Astrocyte of the cerebellum (primary cell): ENCODE measurements around the gene CHST5.

Experiments used
- DNase-seq: peaks from one replicate; pipeline ENCODE4 v3.0.0-alpha.2; 2011; ENCODE audit warnings: low read depth
- H3K4me3 ChIP-seq: 2 replicates; pipeline ENCODE4 v1.5.1; 2011; ENCODE audit warnings: mild to moderate bottlenecking, low read depth, low read length, moderate library complexity
- in situ Hi-C: cut with HindIII; loops from 2 replicates; pipeline ENCODE4 v1.10.0; 2017; ENCODE audit warnings: low sequenced_read_pairs
- TF ChIP-seq, protein P1 (sequence below): IDR thresholded peaks from 2 replicates; pipeline ENCODE4 v1.5.1; 2012; ENCODE audit warnings: low read length, low read depth, moderate library complexity, mild to moderate bottlenecking; ENCODE audit errors: missing control alignments

Gene CHST5

DNA sequence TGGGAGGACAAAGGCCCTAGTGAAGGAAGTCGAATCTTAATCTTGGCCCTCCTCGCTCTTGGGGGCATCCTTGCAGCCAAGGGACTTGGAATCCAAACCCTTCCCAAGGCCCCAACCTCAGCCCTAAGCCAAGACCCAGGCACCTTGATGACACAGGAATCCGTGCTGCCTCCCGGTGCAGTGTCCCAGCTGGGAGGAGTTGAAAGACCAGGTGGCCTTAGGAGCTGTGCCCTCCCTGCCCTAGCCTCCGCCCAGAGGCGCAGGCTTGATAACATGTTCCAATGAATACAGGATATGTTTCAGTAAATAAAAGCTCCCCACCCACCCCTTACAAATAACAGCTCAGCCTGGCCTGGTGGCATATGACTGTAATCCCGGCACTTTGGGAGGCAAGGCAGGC is at the start of gene CHST5:
Gene CHST5 (minus strand): TSS at position 208 of the 400 bp plus-strand sequence. CDS start 5,724 bp downstream, outside the sequence.
- no peak within 1 kb of the TSS for H3K4me3 ChIP-seq
- TF ChIP-seq, protein P1, sequence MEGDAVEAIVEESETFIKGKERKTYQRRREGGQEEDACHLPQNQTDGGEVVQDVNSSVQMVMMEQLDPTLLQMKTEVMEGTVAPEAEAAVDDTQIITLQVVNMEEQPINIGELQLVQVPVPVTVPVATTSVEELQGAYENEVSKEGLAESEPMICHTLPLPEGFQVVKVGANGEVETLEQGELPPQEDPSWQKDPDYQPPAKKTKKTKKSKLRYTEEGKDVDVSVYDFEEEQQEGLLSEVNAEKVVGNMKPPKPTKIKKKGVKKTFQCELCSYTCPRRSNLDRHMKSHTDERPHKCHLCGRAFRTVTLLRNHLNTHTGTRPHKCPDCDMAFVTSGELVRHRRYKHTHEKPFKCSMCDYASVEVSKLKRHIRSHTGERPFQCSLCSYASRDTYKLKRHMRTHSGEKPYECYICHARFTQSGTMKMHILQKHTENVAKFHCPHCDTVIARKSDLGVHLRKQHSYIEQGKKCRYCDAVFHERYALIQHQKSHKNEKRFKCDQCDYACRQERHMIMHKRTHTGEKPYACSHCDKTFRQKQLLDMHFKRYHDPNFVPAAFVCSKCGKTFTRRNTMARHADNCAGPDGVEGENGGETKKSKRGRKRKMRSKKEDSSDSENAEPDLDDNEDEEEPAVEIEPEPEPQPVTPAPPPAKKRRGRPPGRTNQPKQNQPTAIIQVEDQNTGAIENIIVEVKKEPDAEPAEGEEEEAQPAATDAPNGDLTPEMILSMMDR: no peak
- in situ Hi-C loops: no loop called here

DNA sequence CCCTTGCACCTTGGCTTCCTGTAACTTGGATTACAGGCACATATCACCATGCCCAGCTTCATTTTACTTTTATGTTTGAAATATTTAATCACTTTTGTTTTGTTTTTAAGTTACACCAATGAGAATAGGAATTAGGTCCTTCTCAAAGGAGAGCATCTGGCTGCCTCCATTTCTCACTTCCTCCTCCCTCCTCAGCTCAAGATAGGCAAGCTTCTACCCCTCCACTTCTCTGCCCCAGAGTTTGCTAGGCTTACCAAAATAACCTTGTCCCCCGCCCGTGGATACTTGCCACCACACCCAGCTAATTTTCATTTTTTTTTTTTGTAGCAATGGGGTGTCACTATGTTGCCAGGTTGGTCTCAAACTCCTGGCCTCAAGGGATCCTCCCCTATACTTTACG is 48.2 kb upstream of the CHST5 start:
- in situ Hi-C loops: no loop called here
- no peak overlapping the region for H3K4me3 ChIP-seq
- TF ChIP-seq, protein P1: no peak
- no peak for DNase-seq

More for the DNA sequence above, at the start of gene CHST5:
- DNase-seq: no peak

DNA sequence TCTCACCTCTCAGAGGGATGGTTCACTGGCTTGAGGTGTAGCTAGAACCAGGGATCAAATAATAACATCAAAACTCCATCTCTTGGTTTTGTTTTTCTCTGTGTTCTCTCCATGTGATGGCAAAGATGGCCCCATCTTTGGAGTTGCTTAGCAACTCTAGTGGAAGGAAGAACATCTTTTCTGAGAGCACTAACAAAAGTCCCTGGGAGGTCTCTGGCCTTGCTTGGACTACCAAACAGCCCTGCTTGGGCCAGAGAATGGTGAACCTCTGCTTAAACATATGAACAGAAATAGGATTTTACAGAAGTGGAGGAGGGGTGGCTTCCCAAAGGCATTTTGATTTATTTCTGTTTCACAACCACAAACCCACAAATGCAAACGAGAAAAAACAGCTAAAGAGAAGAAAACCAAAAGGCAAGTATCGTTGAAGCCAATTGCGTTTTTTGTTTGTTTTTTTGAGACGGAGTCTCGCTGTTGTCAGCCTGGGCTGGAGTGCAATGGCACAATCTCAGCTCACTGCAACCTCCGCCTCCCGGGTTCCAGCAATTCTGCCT is 43.5 kb upstream of the CHST5 start:
- DNase-seq: no peak
- no peak overlapping the region for H3K4me3 ChIP-seq
- TF ChIP-seq, protein P1: no peak
- in situ Hi-C loops: no loop called here

DNA sequence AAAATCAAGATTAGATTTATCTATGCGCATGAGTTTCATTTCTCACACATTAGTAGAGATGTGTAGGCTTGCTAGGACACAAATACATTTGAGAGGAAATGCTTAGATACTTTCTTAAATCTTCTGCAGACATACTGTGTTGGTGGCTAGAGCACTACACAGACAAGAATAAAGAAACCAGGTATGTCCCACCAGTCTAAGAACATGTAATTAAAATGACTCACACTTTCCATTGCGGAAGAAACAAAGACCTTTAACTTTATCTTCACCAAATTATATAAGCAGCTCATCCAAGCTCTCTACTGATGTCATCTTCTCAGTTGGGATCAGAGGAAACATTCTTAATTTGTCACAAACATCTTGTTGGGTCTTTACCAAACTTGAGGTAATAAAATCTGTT is 42.8 kb upstream of the CHST5 start:
- in situ Hi-C loops: no loop called here
- no peak overlapping the region for H3K4me3 ChIP-seq

DNA sequence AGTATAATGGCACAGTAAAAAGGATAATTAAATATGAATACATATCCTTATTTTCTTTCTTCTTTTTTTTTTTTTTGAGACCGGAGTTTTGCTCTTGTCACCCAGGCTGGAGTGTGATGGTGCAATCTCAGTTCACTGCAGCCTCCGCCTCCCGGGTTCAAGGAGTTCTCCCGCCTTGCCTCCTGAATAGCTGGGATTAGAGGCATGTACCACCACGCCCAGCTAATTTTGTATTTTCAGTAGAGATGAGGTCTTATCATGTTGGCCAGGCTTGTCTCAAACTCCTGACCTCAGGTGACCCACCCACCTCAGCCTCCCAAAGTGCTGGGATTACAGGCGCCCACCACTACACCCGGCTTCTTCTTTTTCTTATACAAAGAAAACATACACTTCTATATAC is 42.3 kb upstream of the CHST5 start:
- TF ChIP-seq, protein P1: no peak
- no peak overlapping the region for H3K4me3 ChIP-seq
- in situ Hi-C loops: no loop called here
- no peak for DNase-seq

More for the DNA sequence above, 42.8 kb upstream of the CHST5 start:
- no peak for DNase-seq
- TF ChIP-seq, protein P1: no peak

DNA sequence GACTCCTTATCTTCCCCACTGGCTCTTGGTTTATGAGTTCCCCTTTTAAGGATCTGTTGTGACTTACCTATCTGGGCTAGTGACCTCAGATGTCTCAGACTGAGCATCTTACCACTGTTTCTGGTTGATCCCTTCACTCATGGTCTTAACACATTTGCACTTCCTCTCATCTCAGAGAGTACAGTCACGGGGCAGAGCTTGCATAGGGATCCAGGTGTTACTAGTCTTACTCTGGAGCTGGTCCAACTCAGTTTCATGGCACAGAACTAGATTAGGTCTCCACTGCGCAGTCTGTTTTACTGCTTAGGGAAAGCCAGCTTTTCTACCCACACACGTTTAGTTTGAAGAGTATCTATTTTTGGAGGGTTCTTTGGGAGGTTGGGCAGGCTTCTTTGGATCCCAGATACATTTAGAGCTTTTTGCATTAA is 40.5 kb upstream of the CHST5 start:
- in situ Hi-C loops: no loop called here
- no peak for DNase-seq
- TF ChIP-seq, protein P1: no peak
- no peak overlapping the region for H3K4me3 ChIP-seq
